ENCODE results near the gene VASP. TPM values are rescaled to one million over a fixed set of nuclear protein-coding genes. Genes with fewer than 3 reads are reported as not detected.

Gene VASP
- total and polyA plus RNA-seq, 2 donors (not counting 1 experiment from before 2014, with no cell fraction given), result 79.5 to 108 TPM

GRCh38 chr19:45517641-45518468 is 10.6 kb downstream of the VASP start:
- Histone ChIP-seq H4K20me1 (ENCODE audit: control insufficient read depth, insufficient read depth, low read length, poor library complexity, severe bottlenecking) (peaks cover 51% of the 10 kb centered on the region), H3K9ac (ENCODE audit: low read length) (no peak overlapping the region), H3K4me3 (ENCODE audit: control extremely low read depth in 1 of 5, extremely low read depth in 1 of 5, insufficient read depth in 1 of 5, low read depth in 2 of 5, low read length in 4 of 5) (no peak overlapping the region), H3K79me2 (ENCODE audit: control insufficient read depth, insufficient read depth, low read length) (peaks cover 35% of the 10 kb centered on the region), H3K4me1 (ENCODE audit: control insufficient read depth in 2 of 2, insufficient read depth in 2 of 2, low read length in 2 of 2) (peaks cover 35 to 37% of the 10 kb centered on the region in 2 donors), H2AFZ (ENCODE audit: insufficient read depth, low read depth, low read length, poor library complexity, severe bottlenecking) (no peak overlapping the region), H3K4me2 (replicated peaks; ENCODE audit: low read depth, low read length, poor library complexity, severe bottlenecking) (no peak overlapping the region), H3K27ac (ENCODE audit: low read length in 2 of 2) (no peak overlapping the region), H3K27me3 (replicated peaks in 1 of 4; ENCODE audit: control extremely low read depth in 1 of 4, control insufficient read depth in 3 of 4, insufficient read depth in 4 of 4, low read length in 3 of 4) (no peaks in the 10 kb centered on the region), H3K36me3 (replicated peaks in 1 of 2; ENCODE audit: control extremely low read depth in 1 of 2, control insufficient read depth in 1 of 2, extremely low read depth in 1 of 2, insufficient read depth in 2 of 2, low read length in 1 of 2) (peaks cover 0 to 40% of the 10 kb centered on the region in 2 experiments), H3K9me3 (ENCODE audit: control extremely low read depth in 1 of 3, control insufficient read depth in 2 of 3, insufficient read depth in 1 of 3, low read length in 2 of 3) (no peaks in the 10 kb centered on the region)
- POLR2A ChIA-PET, result no interaction called here
- TF ChIP-seq CTCF (IDR thresholded peaks at IDR 0.05), result no peak
- TF ChIP-seq EZH2 (IDR thresholded peaks at IDR 0.05; ENCODE audit: borderline replicate concordance, insufficient read depth, low read depth, low read length, poor library complexity, severe bottlenecking), result no peak
- Mint-ChIP-seq H3K27me3 (no peaks in the 10 kb centered on the region), H3K9me3 (ENCODE audit: insufficient read depth) (no peaks in the 10 kb centered on the region), H3K4me1 (peaks cover 43% of the 10 kb centered on the region), H3K4me3 (no peak overlapping the region), H3K27ac (peak overlapping the region; percentile 59)
- intact Hi-C loops (cut with micrococcal nuclease), result no loop called here
- CTCF ChIA-PET, result interaction anchor here (0.5 kb wide), 1 partner anchor 25 kb away, joined by 3 read pairs; no protein-coding TSS in a partner anchor
- ATAC-seq (ENCODE audit: low read depth) (no peak), DNase-seq (no peak)
- 90% methylated on average over 37 of the region's 50 CpGs for WGBS (ENCODE audit: insufficient coverage)

- Mint-ChIP-seq H3K9me3 (ENCODE audit: insufficient read depth) (no peaks in the 10 kb centered on the region), H3K4me1 (peaks cover 40% of the 10 kb centered on the region), H3K27ac (no peak overlapping the region), H3K4me3 (no peak overlapping the region), H3K27me3 (no peaks in the 10 kb centered on the region)
- H3K4me2 ChIP-seq (replicated peaks; ENCODE audit: low read depth, low read length, poor library complexity, severe bottlenecking), result no peak overlapping the region
- 99% methylated on average over 6 of the region's 7 CpGs for WGBS (ENCODE audit: insufficient coverage)
- DNase-seq, result no peak
- no peak overlapping the region for H3K4me3 ChIP-seq (ENCODE audit: control extremely low read depth in 1 of 5, extremely low read depth in 1 of 5, insufficient read depth in 1 of 5, low read depth in 2 of 5, low read length in 4 of 5)
- TF ChIP-seq CTCF (IDR thresholded peaks at IDR 0.05) (no peak), EZH2 (IDR thresholded peaks at IDR 0.05; ENCODE audit: borderline replicate concordance, insufficient read depth, low read depth, low read length, poor library complexity, severe bottlenecking) (no peak)
- H4K20me1 ChIP-seq (ENCODE audit: control insufficient read depth, insufficient read depth, low read length, poor library complexity, severe bottlenecking), result peaks cover 50% of the 10 kb centered on the region
- H3K4me1 ChIP-seq (ENCODE audit: control insufficient read depth in 2 of 2, insufficient read depth in 2 of 2, low read length in 2 of 2), result peaks cover 33 to 34% of the 10 kb centered on the region in 2 donors
- ATAC-seq (ENCODE audit: low read depth), result no peak
- ChIA-PET POLR2A (no interaction called here), CTCF (no interaction called here)
- no peak overlapping the region for H2AFZ ChIP-seq (ENCODE audit: insufficient read depth, low read depth, low read length, poor library complexity, severe bottlenecking)
- H3K27ac ChIP-seq (ENCODE audit: low read length in 2 of 2), result no peak overlapping the region
- intact Hi-C loops (cut with micrococcal nuclease), result no loop called here
- no peaks in the 10 kb centered on the region for H3K9me3 ChIP-seq (ENCODE audit: control extremely low read depth in 1 of 3, control insufficient read depth in 2 of 3, insufficient read depth in 1 of 3, low read length in 2 of 3)
- peaks cover 29% of the 10 kb centered on the region for H3K79me2 ChIP-seq (ENCODE audit: control insufficient read depth, insufficient read depth, low read length)
- H3K27me3 ChIP-seq (replicated peaks in 1 of 4; ENCODE audit: control extremely low read depth in 1 of 4, control insufficient read depth in 3 of 4, insufficient read depth in 4 of 4, low read length in 3 of 4), result no peaks in the 10 kb centered on the region
- peaks cover 0 to 42% of the 10 kb centered on the region in 2 experiments for H3K36me3 ChIP-seq (replicated peaks in 1 of 2; ENCODE audit: control extremely low read depth in 1 of 2, control insufficient read depth in 1 of 2, extremely low read depth in 1 of 2, insufficient read depth in 2 of 2, low read length in 1 of 2)
- no peak overlapping the region for H3K9ac ChIP-seq (ENCODE audit: low read length)
These were observed 11.2 kb downstream of the VASP start for GRCh38 chr19:45518469-45518826.
